Fibroblast of skin of scalp (primary cell): ENCODE data around the gene ZNF618.

Experiments
- DNase-seq: peaks from one replicate; pipeline ENCODE4 v3.0.0-alpha.2; 2013

ZNF618 gene

DNA sequence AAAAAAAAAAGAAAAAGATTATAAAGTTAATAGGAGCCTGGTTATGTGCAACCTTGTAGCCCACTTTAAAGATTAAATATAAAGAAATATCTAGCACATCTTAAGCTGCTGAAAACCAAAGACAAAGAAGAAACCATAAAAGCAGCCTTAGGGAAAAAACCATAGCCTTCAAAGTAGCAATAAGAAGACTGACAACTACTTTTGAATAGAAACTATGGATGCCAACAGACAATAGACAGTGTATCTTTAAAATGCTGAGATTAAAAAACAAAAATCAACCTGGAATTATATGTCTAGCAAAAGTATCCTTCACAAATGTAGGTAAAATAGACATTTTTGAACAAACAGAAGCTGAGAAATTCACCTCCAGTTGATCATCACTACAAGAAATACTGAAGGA, 226.4 kb downstream of the ZNF618 start:
- DNase-seq: no peak

DNA sequence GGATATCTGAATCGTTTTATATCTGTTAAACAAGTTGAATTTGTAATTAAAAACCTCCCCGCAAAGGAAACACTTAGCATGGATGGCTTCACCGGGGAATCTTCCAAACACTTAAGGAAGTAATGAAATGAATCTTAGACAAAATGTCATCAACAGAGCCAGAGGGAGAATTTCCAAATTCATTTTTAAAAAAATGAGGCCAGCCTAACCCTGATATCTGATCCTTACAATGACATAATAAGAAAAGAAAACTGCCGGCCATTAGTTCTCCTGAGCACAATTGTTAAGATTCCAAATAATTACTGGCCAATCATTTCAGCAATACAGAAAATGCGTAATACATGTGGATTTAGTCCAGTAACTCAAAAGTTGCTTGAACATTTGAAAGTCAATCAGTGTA, 229.1 kb downstream of the ZNF618 start:
- DNase-seq: no peak
